ENCODE data around the gene KCTD3.

GRCh38 chr1:215517441-215517891, 49.6 kb upstream of the KCTD3 start:
- TF ChIP-seq CTCF (IDR thresholded peaks at IDR 0.05), result no peak
- no peak for TF ChIP-seq POLR2A (IDR thresholded peaks at IDR 0.05)

All from thyroid gland (tissue), 4 donors.